ENCODE measurements around the gene RIMS4.

RIMS4 gene

DNA sequence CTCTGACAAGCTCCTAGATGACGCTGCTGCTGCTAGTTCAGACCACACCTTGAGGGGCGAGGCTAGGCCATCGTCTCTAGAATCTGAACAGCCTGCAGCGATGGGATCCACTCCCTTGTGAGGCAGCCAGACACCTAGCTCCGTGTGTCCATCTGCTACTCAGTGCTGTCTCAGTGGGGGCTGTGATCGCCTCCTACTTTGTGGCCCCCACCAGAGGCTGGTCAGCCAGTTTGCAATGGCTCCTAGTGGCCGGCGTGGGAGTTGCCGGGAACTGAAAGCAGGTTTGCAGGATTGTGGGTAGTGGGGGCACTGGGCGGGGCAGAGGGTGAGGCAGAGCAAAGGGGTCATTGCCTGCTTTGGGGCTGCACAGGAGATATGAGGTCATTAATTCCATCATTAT lies 92.4 kb downstream of the RIMS4 start:
- H3K4me2 ChIP-seq (ENCODE audit: low read length) = no peak overlapping the region

DNA sequence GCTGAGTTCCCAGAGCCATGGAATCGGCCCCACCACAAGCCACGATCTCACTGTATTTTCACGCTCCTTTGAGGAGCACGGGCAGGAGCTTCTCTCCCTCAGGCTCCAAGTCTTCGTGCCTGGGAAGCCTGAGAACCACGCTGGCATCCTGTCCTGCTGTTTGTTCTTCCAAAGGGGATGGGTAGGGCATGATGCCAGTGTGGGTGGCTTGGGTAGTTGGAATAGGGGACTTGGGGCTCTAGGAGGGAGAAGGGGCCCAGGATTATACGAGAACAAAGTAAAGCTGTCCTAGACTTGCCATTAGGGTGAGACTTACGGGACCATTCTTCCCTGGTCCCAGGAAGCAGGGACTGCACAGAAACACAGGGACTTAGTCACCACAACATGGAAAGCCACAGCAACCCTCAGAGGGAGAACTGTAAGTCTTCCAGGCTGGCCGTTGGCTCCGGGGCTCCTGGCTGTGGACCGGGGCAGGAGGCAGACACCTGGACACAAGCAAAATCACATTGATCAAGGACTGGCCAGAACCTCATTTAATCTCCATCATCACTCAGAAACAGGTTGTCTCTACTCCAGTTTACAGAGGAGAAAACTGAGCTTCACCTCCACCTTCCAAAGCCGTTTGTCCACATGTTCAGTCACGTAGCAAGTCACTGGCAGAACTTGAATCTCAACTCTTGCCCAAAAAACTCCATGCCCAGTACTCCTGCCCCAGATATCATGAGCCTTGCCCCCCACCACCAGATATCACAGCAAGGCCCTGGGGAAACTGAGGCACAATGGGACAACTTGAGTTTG lies 93.8 kb downstream of the RIMS4 start:
- TF ChIP-seq, protein P1, sequence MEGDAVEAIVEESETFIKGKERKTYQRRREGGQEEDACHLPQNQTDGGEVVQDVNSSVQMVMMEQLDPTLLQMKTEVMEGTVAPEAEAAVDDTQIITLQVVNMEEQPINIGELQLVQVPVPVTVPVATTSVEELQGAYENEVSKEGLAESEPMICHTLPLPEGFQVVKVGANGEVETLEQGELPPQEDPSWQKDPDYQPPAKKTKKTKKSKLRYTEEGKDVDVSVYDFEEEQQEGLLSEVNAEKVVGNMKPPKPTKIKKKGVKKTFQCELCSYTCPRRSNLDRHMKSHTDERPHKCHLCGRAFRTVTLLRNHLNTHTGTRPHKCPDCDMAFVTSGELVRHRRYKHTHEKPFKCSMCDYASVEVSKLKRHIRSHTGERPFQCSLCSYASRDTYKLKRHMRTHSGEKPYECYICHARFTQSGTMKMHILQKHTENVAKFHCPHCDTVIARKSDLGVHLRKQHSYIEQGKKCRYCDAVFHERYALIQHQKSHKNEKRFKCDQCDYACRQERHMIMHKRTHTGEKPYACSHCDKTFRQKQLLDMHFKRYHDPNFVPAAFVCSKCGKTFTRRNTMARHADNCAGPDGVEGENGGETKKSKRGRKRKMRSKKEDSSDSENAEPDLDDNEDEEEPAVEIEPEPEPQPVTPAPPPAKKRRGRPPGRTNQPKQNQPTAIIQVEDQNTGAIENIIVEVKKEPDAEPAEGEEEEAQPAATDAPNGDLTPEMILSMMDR (IDR thresholded peaks at IDR 0.05) = no peak
- no peaks in the 10 kb centered on the region for H3K9me3 ChIP-seq (ENCODE audit: control insufficient read depth, low read length)
- H3K27me3 ChIP-seq (ENCODE audit: control insufficient read depth, insufficient read depth, low read length) = no peaks in the 10 kb centered on the region
- no peak overlapping the region for H3K4me2 ChIP-seq (ENCODE audit: low read length)
- no peak overlapping the region for H2AFZ ChIP-seq
- H3K36me3 ChIP-seq (ENCODE audit: control insufficient read depth, insufficient read depth, low read length) = no peaks in the 10 kb centered on the region
- H3K9ac ChIP-seq = no peak overlapping the region
- H3K79me2 ChIP-seq = no peaks in the 10 kb centered on the region
- H3K4me1 ChIP-seq = peaks cover 2% of the 10 kb centered on the region
- H3K27ac ChIP-seq = no peak overlapping the region
- no peak overlapping the region for H3K4me3 ChIP-seq (ENCODE audit: low read depth, low read length)

More for the DNA sequence above, 92.4 kb downstream of the RIMS4 start:
- H3K79me2 ChIP-seq = no peaks in the 10 kb centered on the region
- TF ChIP-seq, protein P1 (IDR thresholded peaks at IDR 0.05) = no peak
- no peak overlapping the region for H3K4me3 ChIP-seq (ENCODE audit: low read depth, low read length)
- H3K27me3 ChIP-seq (ENCODE audit: control insufficient read depth, insufficient read depth, low read length) = no peaks in the 10 kb centered on the region
- no peak overlapping the region for H3K9ac ChIP-seq
- H3K36me3 ChIP-seq (ENCODE audit: control insufficient read depth, insufficient read depth, low read length) = no peaks in the 10 kb centered on the region
- no peaks in the 10 kb centered on the region for H3K9me3 ChIP-seq (ENCODE audit: control insufficient read depth, low read length)
- peaks cover 2% of the 10 kb centered on the region for H3K4me1 ChIP-seq
- no peak overlapping the region for H3K27ac ChIP-seq
- H2AFZ ChIP-seq = no peak overlapping the region

DNA sequence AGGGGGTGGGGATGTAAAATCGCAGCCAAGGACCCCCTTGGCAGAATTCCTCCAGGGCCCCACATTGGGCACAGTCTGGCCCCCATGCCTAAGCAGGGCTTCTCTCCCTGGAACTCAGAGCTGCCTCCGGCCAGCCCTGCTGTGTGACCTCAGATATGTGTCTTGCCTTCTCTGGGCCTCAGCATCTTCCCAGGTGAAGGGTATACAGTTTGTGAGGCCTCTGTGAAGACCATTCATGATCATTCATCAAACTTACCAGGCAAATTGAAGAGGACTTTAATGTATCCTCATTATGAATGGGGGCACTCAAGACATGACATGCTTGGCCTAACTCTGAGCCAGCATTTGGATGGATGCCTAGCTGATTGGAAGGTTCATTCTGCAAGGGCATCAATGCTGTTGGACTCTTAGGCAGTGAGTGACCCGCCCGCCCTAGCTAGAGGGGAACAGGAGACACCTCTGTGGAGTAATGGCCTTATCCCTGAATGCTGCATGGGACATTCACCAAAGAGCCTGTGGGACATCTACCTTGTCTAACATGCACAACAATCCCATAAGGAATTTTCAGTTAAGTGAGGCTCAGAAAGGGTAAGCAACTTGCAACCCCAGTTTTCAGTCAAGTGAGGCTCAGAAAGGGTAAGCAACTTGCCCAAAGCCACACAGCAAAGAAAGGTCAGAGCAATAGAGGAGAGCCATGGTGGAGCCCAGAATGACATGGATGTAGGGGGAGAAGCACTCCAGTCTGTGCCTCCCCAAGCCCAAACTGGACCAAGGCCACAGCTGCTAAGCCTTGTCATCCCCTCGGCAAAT lies 94.6 kb downstream of the RIMS4 start:
- Histone ChIP-seq H3K79me2 (no peaks in the 10 kb centered on the region), H3K27me3 (ENCODE audit: control insufficient read depth, insufficient read depth, low read length) (no peaks in the 10 kb centered on the region), H2AFZ (no peak overlapping the region), H3K36me3 (ENCODE audit: control insufficient read depth, insufficient read depth, low read length) (no peaks in the 10 kb centered on the region), H3K4me2 (ENCODE audit: low read length) (no peak overlapping the region), H3K9ac (no peak overlapping the region), H3K27ac (no peak overlapping the region), H3K9me3 (ENCODE audit: control insufficient read depth, low read length) (no peaks in the 10 kb centered on the region), H3K4me3 (ENCODE audit: low read depth, low read length) (no peak overlapping the region), H3K4me1 (peaks cover 2% of the 10 kb centered on the region)
- TF ChIP-seq, protein P1 (IDR thresholded peaks at IDR 0.05) = no peak

DNA sequence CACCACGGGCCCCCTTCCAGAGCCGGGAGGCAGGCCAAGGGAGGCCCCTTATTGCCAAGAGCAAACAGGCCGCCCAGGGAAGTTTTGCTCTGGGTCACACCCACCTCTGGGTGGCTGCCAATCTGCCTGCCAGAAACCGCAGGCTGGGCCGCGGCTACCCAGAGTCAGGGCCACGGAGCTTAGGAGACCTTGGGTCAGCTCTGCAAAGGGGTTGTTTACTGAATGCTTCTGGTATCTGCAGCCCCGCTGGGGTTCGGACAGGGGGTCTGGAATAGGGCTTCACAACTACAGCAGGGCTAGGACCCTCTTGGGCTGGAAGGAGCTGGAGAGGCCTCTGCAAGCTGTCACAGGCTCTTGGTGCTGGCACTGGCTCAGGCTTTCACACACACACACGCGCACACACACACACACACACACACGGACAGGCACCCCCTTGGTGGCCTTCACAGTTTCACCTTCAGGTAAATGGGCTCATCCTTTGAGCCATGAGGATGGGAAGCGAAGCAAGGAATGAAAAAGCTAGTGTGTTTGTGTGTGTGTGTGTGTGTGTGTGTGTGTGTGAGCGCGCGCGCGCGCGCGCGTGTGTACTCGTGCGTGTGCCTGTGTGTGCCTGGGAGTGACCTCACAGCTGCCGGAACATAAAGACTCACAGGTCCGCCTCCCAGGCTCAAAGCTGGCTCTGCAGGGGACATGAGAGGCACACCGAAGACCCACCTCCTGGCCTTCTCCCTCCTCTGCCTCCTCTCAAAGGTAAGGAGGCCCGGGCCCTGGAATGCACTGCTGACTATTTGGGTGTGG lies 95.4 kb downstream of the RIMS4 start, which contains the start of gene CCN5:
TSS of gene CCN5 (plus strand) at position 669 of the 798 bp plus-strand sequence. CDS start at position 691, 22 bp downstream.
- peaks cover 2% of the 10 kb centered on the region for H3K4me1 ChIP-seq
- no peak within 1 kb of the TSS for H3K4me3 ChIP-seq (ENCODE audit: low read depth, low read length)
- no peak within 1 kb of the TSS for H3K4me2 ChIP-seq (ENCODE audit: low read length)
- H3K9ac ChIP-seq = no peak within 1 kb of the TSS
- no peaks in the 10 kb centered on the region for H3K79me2 ChIP-seq
- H3K27ac ChIP-seq = no peak within 1 kb of the TSS
- H3K9me3 ChIP-seq (ENCODE audit: control insufficient read depth, low read length) = no peaks in the 10 kb centered on the region
- H3K27me3 ChIP-seq (ENCODE audit: control insufficient read depth, insufficient read depth, low read length) = no peaks in the 10 kb centered on the region
- H3K36me3 ChIP-seq (ENCODE audit: control insufficient read depth, insufficient read depth, low read length) = no peaks in the 10 kb centered on the region
- no peak within 1 kb of the TSS for H2AFZ ChIP-seq
- TF ChIP-seq, protein P1 (IDR thresholded peaks at IDR 0.05) = no peak

Data from parathyroid adenoma (tissue), 2 donors.